Measurements from ENCODE around the gene WWOX. TPM values are rescaled to one million over a fixed set of nuclear protein-coding genes. Genes with fewer than 3 reads are reported as not detected.

The WWOX gene
- total RNA-seq, 1 donor from 2014 or later = 18.6 TPM

DNA sequence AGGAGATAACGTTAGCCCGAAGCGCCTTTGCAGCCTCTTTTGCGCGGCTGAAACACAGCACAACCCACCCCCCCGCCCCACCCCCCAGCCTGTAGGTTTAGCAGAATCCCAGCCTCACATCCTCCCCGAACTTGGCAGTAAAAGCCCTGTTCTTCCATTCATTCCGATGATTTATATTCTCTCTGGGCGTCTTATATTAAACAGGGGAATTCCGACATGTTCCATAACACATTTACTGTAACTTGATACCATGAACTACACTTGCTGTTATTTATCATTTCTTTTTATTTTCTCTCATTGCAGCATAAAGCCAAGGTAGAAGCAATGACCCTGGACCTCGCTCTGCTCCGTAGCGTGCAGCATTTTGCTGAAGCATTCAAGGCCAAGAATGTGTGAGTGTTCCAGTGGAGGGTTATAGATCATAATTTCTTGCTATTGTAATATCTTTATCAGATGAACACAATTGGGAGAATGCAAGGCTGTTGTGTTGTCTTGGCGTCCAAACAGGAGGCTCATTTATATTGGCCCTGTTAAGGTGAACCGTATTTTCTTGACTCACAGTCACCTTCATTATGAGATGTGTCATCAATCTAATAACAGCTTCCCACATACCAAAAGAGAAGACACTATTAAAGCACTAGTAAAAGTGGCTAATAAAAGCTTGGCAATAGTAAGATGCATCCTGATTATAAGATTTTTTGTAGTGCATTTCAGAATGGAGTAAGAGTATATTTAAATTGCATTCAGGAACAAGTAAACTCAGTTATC, 287.3 kb downstream of the WWOX start:
- H3K27me3 Mint-ChIP-seq (ENCODE audit: unreplicated experiment) = peaks cover 2% of the 10 kb centered on the region
- H3K4me1 Mint-ChIP-seq (ENCODE audit: unreplicated experiment) = no peaks in the 10 kb centered on the region
- H3K4me3 Mint-ChIP-seq (ENCODE audit: unreplicated experiment) = no peak overlapping the region
- no peak overlapping the region for H3K27ac Mint-ChIP-seq (ENCODE audit: unreplicated experiment)
- no peak for DNase-seq (ENCODE audit: low spot score)
- TF ChIP-seq, protein P1, sequence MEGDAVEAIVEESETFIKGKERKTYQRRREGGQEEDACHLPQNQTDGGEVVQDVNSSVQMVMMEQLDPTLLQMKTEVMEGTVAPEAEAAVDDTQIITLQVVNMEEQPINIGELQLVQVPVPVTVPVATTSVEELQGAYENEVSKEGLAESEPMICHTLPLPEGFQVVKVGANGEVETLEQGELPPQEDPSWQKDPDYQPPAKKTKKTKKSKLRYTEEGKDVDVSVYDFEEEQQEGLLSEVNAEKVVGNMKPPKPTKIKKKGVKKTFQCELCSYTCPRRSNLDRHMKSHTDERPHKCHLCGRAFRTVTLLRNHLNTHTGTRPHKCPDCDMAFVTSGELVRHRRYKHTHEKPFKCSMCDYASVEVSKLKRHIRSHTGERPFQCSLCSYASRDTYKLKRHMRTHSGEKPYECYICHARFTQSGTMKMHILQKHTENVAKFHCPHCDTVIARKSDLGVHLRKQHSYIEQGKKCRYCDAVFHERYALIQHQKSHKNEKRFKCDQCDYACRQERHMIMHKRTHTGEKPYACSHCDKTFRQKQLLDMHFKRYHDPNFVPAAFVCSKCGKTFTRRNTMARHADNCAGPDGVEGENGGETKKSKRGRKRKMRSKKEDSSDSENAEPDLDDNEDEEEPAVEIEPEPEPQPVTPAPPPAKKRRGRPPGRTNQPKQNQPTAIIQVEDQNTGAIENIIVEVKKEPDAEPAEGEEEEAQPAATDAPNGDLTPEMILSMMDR (IDR thresholded peaks at IDR 0.05; ENCODE audit: unreplicated experiment) = no peak
- no peaks in the 10 kb centered on the region for H3K9me3 Mint-ChIP-seq (ENCODE audit: unreplicated experiment)
- H3K36me3 Mint-ChIP-seq (ENCODE audit: low read depth, unreplicated experiment) = no peaks in the 10 kb centered on the region

DNA sequence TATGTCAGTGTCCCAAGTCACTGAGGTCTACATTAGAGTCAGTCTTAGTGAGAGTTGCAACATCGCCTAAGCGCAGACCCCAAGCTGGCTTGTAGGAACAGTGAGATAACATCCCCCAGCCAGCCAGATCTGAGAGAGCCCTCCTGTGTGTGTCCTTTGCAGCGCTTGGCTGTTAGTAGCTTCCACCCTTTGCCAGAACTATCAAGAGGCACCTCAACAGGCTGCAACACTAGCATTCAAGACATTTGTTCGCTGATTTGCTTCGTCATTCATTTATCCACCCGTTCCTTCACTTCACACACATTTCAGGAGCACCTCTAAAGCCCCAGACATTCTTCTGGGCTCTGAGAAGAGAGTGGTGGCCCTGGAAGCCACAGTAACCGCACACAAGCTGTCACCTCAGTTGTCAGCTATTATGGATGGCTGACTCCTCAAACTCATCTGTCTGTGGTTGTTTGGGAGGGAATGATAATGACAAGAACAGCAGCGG, 289.6 kb downstream of the WWOX start:
- Mint-ChIP-seq H3K4me3 (ENCODE audit: unreplicated experiment) (no peak overlapping the region), H3K27ac (ENCODE audit: unreplicated experiment) (no peak overlapping the region), H3K4me1 (ENCODE audit: unreplicated experiment) (no peaks in the 10 kb centered on the region), H3K36me3 (ENCODE audit: low read depth, unreplicated experiment) (no peaks in the 10 kb centered on the region), H3K27me3 (ENCODE audit: unreplicated experiment) (peaks cover 2% of the 10 kb centered on the region), H3K9me3 (ENCODE audit: unreplicated experiment) (no peaks in the 10 kb centered on the region)
- no peak for DNase-seq (ENCODE audit: low spot score)
- TF ChIP-seq, protein P1 (IDR thresholded peaks at IDR 0.05; ENCODE audit: unreplicated experiment) = no peak

DNA sequence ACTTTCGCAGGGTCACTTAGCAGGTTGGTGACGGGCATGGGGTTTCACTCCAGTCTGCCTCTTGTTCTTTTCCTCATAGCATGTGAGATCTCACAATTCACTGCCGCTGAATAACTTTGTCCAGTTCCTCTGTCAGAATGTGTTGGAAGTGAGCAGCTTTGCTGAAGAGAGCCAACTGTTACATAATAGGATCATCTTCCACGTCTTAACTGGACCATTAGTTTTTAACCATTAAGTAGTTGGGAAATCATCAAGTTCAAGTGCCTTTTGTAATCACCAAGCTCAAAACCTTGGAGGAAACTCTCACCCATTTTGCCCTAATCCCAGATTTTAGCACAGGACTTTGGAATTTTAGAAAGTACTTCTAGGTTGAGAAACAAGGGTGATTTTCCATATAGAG, 290.6 kb downstream of the WWOX start:
- Mint-ChIP-seq H3K27me3 (ENCODE audit: unreplicated experiment) (peaks cover 2% of the 10 kb centered on the region), H3K36me3 (ENCODE audit: low read depth, unreplicated experiment) (no peaks in the 10 kb centered on the region), H3K4me1 (ENCODE audit: unreplicated experiment) (no peaks in the 10 kb centered on the region), H3K27ac (ENCODE audit: unreplicated experiment) (no peak overlapping the region), H3K4me3 (ENCODE audit: unreplicated experiment) (no peak overlapping the region), H3K9me3 (ENCODE audit: unreplicated experiment) (no peaks in the 10 kb centered on the region)
- no peak for DNase-seq (ENCODE audit: low spot score)
- TF ChIP-seq, protein P1 (IDR thresholded peaks at IDR 0.05; ENCODE audit: unreplicated experiment) = no peak

DNA sequence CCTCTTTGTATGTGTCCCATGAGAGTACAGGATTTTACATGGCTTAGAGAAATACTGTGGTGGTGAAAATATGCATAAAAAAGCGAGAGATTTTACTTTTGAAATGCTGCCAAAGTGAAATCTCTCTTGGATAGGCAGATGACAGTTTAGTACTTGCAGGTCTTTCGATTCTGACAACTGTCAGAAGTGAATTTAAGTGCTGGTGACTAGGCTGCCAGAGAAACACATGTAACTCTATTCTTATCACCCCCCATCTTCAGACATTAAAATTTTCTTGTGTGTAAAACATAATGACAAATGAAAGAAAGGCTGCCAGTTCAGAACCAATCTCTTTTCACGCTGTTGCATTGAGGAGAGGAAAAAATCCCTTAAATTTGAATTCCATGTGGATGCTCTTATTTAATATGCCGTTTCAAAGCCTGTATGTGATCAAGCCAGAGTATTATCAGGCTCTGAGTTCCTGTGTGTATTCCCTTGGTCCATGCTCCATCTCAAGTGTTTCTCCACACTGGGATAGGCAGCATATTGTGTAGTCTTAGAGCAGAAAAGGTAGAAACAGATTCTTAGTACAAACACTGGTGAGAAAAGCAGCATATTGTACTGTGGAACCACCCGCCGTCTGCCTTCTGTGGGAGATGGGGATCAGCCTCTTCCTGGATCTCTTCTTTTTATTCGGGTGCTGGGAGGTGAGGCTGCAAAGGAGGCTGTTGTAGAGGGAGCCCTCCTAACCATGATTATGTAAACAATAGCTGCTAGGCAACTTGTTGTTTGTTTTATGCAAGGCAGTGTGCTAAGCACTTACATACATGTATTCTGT, 291.3 kb downstream of the WWOX start:
- Mint-ChIP-seq H3K4me1 (ENCODE audit: unreplicated experiment) (no peaks in the 10 kb centered on the region), H3K27ac (ENCODE audit: unreplicated experiment) (no peak overlapping the region), H3K4me3 (ENCODE audit: unreplicated experiment) (no peak overlapping the region), H3K9me3 (ENCODE audit: unreplicated experiment) (no peaks in the 10 kb centered on the region), H3K36me3 (ENCODE audit: low read depth, unreplicated experiment) (no peaks in the 10 kb centered on the region), H3K27me3 (ENCODE audit: unreplicated experiment) (peaks cover 2% of the 10 kb centered on the region)
- DNase-seq (ENCODE audit: low spot score) = no peak
- TF ChIP-seq, protein P1 (IDR thresholded peaks at IDR 0.05; ENCODE audit: unreplicated experiment) = no peak
